GM11168 (cell line): ENCODE data around the gene ZDHHC17.
"Not testable (repeated sequence)": the region's sequence is repeated elsewhere in the genome, so short reads cannot be mapped to it uniquely, and the experiment has no call there.

Experiments used
- in situ Hi-C: fragments of 300-500 bp; cut with MboI; formaldehyde crosslinking; loops from one replicate; pipeline ENCODE4 v1.12.0; 2022; ENCODE audit warnings: low sequenced_read_pairs; ENCODE audit not compliant: unreplicated experiment

The ZDHHC17 gene

DNA sequence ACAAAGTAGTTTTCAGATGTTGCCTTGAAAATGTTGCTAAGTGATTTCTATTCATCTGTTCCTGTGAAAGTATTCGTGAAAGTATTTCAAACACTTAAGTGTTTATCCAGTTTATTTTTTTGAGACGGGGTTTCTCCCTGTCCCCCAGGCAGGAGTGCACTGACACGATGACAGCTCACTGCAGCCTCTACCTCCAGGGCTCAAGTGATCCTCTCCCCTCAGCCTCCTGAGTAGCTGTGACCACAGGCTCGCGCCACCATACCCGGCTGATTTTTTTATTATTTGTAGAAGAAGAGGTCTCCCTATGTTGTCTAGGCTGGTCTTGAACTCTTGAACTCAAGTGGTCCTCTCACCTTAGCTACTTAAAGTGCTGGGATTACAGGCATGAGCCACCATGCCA, 1.7 kb downstream of the ZDHHC17 start:
- in situ Hi-C loops: no loop called here

- in situ Hi-C loops: no loop called here
These were observed 2.2 kb downstream of the ZDHHC17 start for GRCh38 chr12:76766161-76766560.

GRCh38 chr12:76768576-76768975, 4.7 kb downstream of the ZDHHC17 start:
- in situ Hi-C loops: no loop called here

GRCh38 chr12:76777765-76778216, 13.9 kb downstream of the ZDHHC17 start:
- in situ Hi-C loops: no loop called here

- in situ Hi-C loops: no loop called here
These were observed 14.4 kb downstream of the ZDHHC17 start for GRCh38 chr12:76778364-76778763.

DNA sequence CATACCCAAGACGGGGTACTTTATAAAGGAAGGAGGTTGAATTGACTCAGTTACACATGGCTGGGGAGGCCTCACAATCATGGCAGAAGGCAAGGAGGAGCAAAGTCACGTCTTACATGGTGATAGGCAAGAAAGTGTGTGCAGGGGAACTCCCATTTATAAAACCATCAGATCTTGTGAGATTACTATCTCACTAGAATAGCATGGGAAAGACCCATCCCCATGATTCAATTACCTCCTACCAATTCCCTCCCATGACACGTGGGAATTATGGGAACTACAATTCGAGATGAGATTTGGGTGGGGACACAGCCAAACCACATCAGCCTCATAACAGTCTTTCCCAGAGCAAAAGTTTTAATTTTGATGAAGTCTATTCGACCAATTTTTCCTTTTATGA, 15.4 kb downstream of the ZDHHC17 start:
- in situ Hi-C loops: not testable (repeated sequence)

GRCh38 chr12:76781321-76781720, 17.4 kb downstream of the ZDHHC17 start:
- in situ Hi-C loops: no loop called here

- in situ Hi-C loops: no loop called here
These were observed 18.6 kb downstream of the ZDHHC17 start for GRCh38 chr12:76782526-76782925.

GRCh38 chr12:76784600-76785051, 20.7 kb downstream of the ZDHHC17 start:
- in situ Hi-C loops: no loop called here

DNA sequence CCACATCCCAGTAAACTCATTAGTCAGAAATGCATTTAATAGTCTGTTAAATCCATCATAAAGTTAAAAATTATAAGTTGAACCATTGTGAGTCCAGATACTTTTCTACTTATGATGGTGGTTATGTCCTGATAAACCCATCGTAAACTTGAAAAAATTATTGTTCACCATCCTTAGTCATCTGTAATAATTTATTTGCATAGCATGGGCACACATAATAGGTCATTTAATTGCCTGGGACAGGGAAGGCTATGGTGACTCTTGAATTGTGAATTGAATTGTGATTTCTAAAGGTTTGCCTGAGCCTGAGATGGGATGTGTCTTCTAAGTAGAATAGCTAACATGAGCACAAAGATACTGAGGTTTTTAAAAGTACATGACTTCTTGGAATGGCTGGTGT, 21.5 kb downstream of the ZDHHC17 start:
- in situ Hi-C loops: no loop called here

GRCh38 chr12:76786986-76787385, 23.1 kb downstream of the ZDHHC17 start:
- in situ Hi-C loops: no loop called here

- in situ Hi-C loops: no loop called here
These were observed 23.8 kb downstream of the ZDHHC17 start for GRCh38 chr12:76787689-76788088.

DNA sequence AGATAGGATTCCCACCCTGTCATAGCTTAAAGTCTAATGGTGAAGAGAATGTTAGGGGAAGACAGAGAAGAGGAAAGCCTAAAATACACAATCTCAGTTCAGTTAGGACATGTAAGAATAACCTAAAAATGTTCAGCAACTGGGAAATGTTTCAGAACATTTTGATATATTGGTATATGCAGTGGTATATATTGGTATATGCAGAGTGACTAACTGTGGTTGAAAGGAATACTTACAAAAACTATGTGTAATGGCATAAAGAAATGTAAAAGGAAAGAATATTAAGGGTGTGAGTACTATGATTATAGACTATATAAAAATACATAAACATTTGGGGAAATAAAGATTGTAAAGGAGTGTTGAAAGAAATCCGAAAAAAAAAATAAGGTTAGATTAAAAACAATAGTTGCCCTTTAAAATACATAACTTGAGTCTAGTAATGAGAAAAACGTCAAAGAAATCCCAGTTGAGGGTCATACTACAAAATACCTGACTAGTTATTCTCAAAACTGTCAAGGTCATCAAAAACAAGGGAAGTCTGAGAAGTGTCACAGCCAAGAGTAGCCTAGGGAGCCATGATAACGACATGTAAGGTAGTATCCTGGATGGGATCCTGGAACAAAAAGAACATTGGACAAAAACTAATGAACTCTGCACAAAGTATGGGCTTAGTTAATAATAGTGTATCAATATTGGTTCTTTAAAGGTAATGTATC, 25.6 kb downstream of the ZDHHC17 start:
- in situ Hi-C loops: loop anchor here (5.0 kb wide), 1 partner anchor 162 kb away; no protein-coding TSS in a partner anchor

DNA sequence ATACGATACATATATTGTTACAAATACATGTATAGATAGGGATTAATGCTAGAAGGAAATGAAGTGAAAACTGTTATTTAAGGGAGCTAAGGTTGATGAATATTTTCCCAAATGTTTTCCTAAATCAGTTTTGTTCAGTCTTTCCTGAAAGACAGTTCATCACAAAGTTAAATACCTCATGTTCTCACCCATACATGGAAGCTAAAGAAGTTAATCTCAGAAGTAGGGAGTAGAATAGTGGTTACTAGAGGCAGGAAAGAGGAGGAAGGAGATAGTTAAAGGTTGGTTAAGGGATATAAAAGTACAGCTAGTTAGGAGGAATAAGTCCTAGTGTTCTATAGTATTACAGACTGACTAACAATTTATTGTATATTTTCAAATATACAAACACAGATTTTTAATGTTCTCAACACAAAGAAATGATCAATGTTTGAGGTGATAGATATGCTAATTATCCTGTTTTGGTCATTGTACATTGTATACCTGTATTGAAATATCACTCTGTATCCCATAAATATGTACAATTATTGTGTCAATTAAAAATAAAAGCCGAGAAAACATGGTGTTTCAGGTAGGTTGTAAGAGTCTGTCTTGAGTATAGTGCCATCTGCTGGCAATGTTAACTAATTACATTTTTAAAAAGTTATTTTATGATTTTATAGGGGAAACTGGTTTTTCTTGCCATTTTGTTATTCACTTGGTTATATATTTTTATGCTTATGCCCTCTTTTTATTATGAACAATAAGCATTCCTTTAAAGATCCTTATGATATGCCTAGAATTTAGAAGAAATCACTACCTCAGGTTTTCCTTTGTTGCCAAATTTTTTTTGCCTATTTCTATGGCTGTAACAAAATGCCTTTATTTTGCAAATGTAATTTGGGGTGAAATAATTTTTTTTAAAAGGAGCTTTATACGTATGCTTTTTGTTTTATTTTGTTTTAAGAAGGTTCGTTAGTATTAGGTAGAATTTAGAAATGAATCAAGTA, 26.9 kb downstream of the ZDHHC17 start:
- in situ Hi-C loops: loop anchor here (5.0 kb wide), 1 partner anchor 164 kb away; no protein-coding TSS in a partner anchor

- in situ Hi-C loops: loop anchor here (5.0 kb wide), 1 partner anchor 166 kb away; no protein-coding TSS in a partner anchor
These were observed 28.9 kb downstream of the ZDHHC17 start for GRCh38 chr12:76792828-76793227.

GRCh38 chr12:76798864-76799263, 34.9 kb downstream of the ZDHHC17 start:
- in situ Hi-C loops: no loop called here

DNA sequence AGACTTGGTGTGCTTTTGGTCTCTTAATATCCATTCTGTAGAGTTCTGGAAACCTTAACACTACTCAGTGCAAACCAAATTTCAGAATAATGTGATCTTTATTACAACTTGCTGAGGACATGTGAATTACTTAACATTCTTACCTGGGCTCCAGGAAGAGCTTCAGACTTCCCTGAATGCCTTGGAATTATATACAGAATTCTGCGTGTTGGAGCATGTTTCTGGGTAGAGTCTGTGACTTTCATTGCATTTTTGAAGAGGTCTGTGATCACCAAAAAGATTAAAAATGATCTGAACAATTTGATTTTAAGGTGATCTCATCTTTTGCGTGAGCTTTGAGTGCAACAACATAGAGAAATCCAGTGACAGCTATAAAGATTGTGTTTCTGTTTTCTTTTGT, 35.4 kb downstream of the ZDHHC17 start:
- in situ Hi-C loops: no loop called here

- in situ Hi-C loops: no loop called here
These were observed 38.1 kb downstream of the ZDHHC17 start for GRCh38 chr12:76802060-76802459.

GRCh38 chr12:76804435-76804976, 40.6 kb downstream of the ZDHHC17 start:
- in situ Hi-C loops: no loop called here

DNA sequence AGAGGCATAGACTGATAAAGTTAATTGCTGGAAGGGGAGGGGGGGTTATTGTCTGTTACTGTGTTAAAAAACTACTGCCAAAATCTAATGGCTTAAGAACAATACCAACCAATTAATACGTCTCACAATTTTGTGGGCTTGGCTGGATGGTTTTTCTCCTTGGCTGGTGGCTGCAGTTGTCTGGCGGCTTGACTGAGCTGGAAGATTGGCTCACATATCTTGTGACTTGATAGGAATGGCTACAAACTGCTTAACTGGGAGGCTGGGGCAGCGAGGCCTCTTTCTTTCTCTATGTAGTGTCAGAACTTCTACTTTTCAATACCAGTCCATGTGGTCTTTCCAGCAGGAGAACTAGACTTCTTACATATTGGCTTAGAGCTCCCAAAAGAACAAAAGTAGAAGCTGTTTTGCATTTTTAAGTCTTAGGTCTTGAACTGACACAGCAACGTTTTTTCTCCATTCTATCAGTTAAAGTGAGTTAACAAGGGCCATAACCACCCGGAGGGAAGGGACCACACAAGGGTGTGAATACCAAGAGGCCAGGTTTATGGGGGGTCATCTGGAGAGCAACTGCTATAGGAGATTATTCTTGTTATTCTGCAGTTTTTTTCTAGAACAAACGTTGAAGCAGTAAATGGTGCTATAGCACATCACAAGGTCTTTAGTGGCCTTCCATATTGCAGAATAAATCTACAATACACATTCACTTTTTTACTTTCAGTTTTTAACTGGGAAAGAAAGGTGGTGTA, 46.9 kb downstream of the ZDHHC17 start:
- in situ Hi-C loops: no loop called here
